Gastrocnemius medialis (tissue), 4 donors: ENCODE measurements around the gene SYPL1.

Experiments used
- CTCF ChIP-seq, 5 experiments: fragments of 450-650 bp in 3 of 5; fragments of 200-600 bp in 2 of 5; sonication (generic) in 2 of 5; IDR thresholded peaks in 4 of 5; conservative IDR thresholded peaks in 1 of 5; 1 replicate in 4 of 5; 2 replicates in 1 of 5; pipeline ENCODE4 v1.5.1; 2016 to 2019; ENCODE audit warnings: antibody characterized with exemption in 5 of 5, mild to moderate bottlenecking in 3 of 5, moderate library complexity in 3 of 5
- POLR2A ChIP-seq, 2 donors: fragments of 450-650 bp; IDR thresholded peaks; one replicate each; pipeline ENCODE4 v1.6.1; 2017; ENCODE audit warnings: antibody characterized with exemption in 2 of 2, mild to moderate bottlenecking in 2 of 2, moderate library complexity in 2 of 2

GRCh38 chr7:106056513-106057203 lies 55.5 kb downstream of the SYPL1 start:
- TF ChIP-seq CTCF (IDR thresholded peaks at IDR 0.05 in 4 of 5, conservative IDR thresholded peaks at IDR 0.05 in 1 of 5), result peak; percentile 88 to 92 (median 90)
- no peak for TF ChIP-seq POLR2A (IDR thresholded peaks at IDR 0.05)
